ENCODE results near the gene HSF4. TPM values are rescaled to one million over a fixed set of nuclear protein-coding genes. Genes with fewer than 3 reads are reported as not detected.

The HSF4 gene
- total RNA-seq, 2 experiments from 2014 or later = 8.1 to 17.0 TPM

DNA sequence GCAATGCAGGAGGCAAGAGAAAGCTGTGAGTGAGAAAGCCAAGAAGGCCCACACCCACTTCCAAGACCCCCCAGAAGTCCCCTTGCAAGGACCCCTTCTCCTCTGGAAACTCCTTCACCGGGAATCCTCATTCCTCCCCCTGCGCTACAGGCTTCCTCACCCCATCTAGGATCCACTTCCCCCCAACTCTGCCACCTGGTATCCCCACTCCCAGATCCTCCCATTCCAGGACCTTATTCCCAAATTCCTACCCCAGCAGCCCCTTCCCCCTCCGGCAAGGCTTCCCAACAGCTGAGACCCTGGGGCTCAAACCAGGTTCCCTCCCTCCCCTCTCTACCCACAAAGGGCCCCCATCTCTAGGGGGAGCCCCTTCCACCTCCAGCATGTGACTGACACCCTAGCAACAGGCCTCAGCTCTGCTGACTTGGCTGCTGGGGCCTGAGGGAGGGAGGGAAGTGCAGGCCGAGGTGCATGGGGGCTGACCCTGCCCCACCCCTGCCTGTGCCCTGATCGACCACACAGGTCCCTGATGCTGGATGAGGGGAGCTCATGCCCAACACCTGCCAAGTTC, 2.1 kb downstream of the HSF4 start:
- ChIA-PET CTCF (ENCODE audit: unreplicated experiment) (no interaction called here), POLR2A (no interaction called here)
- TF ChIP-seq, protein P1, sequence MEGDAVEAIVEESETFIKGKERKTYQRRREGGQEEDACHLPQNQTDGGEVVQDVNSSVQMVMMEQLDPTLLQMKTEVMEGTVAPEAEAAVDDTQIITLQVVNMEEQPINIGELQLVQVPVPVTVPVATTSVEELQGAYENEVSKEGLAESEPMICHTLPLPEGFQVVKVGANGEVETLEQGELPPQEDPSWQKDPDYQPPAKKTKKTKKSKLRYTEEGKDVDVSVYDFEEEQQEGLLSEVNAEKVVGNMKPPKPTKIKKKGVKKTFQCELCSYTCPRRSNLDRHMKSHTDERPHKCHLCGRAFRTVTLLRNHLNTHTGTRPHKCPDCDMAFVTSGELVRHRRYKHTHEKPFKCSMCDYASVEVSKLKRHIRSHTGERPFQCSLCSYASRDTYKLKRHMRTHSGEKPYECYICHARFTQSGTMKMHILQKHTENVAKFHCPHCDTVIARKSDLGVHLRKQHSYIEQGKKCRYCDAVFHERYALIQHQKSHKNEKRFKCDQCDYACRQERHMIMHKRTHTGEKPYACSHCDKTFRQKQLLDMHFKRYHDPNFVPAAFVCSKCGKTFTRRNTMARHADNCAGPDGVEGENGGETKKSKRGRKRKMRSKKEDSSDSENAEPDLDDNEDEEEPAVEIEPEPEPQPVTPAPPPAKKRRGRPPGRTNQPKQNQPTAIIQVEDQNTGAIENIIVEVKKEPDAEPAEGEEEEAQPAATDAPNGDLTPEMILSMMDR (conservative IDR thresholded peaks at IDR 0.05; ENCODE audit: low read length) = no peak
- Histone ChIP-seq H3K4me3 (ENCODE audit: low read depth, low read length, poor library complexity, severe bottlenecking) (no peak overlapping the region), H3K9me2 (ENCODE audit: insufficient read depth, low read length) (no peaks in the 10 kb centered on the region), H4K20me1 (ENCODE audit: insufficient read depth, low read length) (no peaks in the 10 kb centered on the region), H3K9me3 (ENCODE audit: low read length) (no peaks in the 10 kb centered on the region), H3K27ac (ENCODE audit: low read depth, low read length, poor library complexity, severe bottlenecking) (no peak overlapping the region), H3K4me2 (ENCODE audit: low read length) (no peak overlapping the region), H3K79me2 (ENCODE audit: insufficient read depth, low read depth, low read length) (no peaks in the 10 kb centered on the region), H3K36me3 (ENCODE audit: insufficient read depth, low read length) (no peaks in the 10 kb centered on the region), H2AFZ (ENCODE audit: low read length) (no peak overlapping the region), H3K4me1 (ENCODE audit: insufficient read depth, low read length, poor library complexity, severe bottlenecking) (peaks cover 12% of the 10 kb centered on the region)
- no TSS peak for BruUV-seq (replicated peaks)
- DNase-seq (ENCODE audit: low spot score) = no peak
- intact Hi-C loops (cut with micrococcal nuclease; ENCODE audit: unreplicated experiment) = no loop called here

- ChIA-PET POLR2A (no interaction called here), CTCF (ENCODE audit: unreplicated experiment) (interaction anchor here (1.0 kb wide), 1 partner anchor 9 kb away, joined by 7 read pairs; no protein-coding TSS in a partner anchor)
- Histone ChIP-seq H4K20me1 (ENCODE audit: insufficient read depth, low read length) (no peaks in the 10 kb centered on the region), H3K4me1 (ENCODE audit: insufficient read depth, low read length, poor library complexity, severe bottlenecking) (peaks cover 12% of the 10 kb centered on the region), H3K36me3 (ENCODE audit: insufficient read depth, low read length) (no peaks in the 10 kb centered on the region), H3K79me2 (ENCODE audit: insufficient read depth, low read depth, low read length) (no peaks in the 10 kb centered on the region), H3K9me2 (ENCODE audit: insufficient read depth, low read length) (no peaks in the 10 kb centered on the region), H3K9me3 (ENCODE audit: low read length) (no peaks in the 10 kb centered on the region), H3K27ac (ENCODE audit: low read depth, low read length, poor library complexity, severe bottlenecking) (no peak overlapping the region), H2AFZ (ENCODE audit: low read length) (no peak overlapping the region), H3K4me2 (ENCODE audit: low read length) (no peak overlapping the region), H3K4me3 (ENCODE audit: low read depth, low read length, poor library complexity, severe bottlenecking) (no peak overlapping the region)
- TF ChIP-seq, protein P1 (conservative IDR thresholded peaks at IDR 0.05; ENCODE audit: low read length) = no peak
- no peak for TF ChIP-seq EZH2phosphoT487 (IDR thresholded peaks at IDR 0.05; ENCODE audit: borderline replicate concordance, low read depth, low read length)
- no TSS peak for BruUV-seq (replicated peaks)
- intact Hi-C loops (cut with micrococcal nuclease; ENCODE audit: unreplicated experiment) = no loop called here
- no peak for DNase-seq (ENCODE audit: low spot score)
Measured at GRCh38 chr16:67167588-67167987, 3.0 kb downstream of the HSF4 start.

DNA sequence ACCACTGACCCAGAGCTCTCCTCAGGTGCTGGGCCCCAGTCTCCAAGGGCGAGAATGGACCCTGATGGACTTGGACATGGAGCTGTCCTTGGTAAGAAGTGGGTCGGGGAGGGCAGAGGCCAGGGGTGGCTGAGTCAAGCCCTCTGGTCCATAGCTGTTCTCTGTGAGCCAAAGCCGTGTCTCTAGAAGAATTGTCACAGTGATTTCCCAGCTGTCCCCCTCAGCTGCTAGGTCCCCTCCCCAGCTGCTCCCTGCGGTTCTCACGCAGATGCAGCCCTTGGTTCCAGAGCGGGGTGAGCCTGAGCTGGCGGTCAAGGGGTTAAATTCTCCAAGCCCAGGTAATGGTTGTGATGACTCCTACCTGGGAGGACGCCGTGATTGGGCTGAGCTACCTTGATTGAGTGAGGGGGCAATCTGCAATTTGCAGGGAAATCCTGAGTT, 4.5 kb downstream of the HSF4 start:
- intact Hi-C loops (cut with micrococcal nuclease; ENCODE audit: unreplicated experiment) = no loop called here
- no peaks in the 10 kb centered on the region for H4K20me1 ChIP-seq (ENCODE audit: insufficient read depth, low read length)
- H3K4me3 ChIP-seq (ENCODE audit: low read depth, low read length, poor library complexity, severe bottlenecking) = no peak overlapping the region
- no peak overlapping the region for H3K27ac ChIP-seq (ENCODE audit: low read depth, low read length, poor library complexity, severe bottlenecking)
- H3K4me1 ChIP-seq (ENCODE audit: insufficient read depth, low read length, poor library complexity, severe bottlenecking) = peaks cover 17% of the 10 kb centered on the region
- TF ChIP-seq, protein P1 (conservative IDR thresholded peaks at IDR 0.05; ENCODE audit: low read length) = no peak
- no peak for TF ChIP-seq EZH2phosphoT487 (IDR thresholded peaks at IDR 0.05; ENCODE audit: borderline replicate concordance, low read depth, low read length)
- CTCF ChIA-PET (ENCODE audit: unreplicated experiment) = no interaction called here
- H3K36me3 ChIP-seq (ENCODE audit: insufficient read depth, low read length) = no peaks in the 10 kb centered on the region
- no TSS peak for BruUV-seq (replicated peaks)
- DNase-seq (ENCODE audit: low spot score) = no peak
- H3K9me3 ChIP-seq (ENCODE audit: low read length) = no peaks in the 10 kb centered on the region
- POLR2A ChIA-PET = interaction anchor here (0.6 kb wide), 1 partner anchor 52 kb away, joined by 4 read pairs; no protein-coding TSS in a partner anchor
- H3K79me2 ChIP-seq (ENCODE audit: insufficient read depth, low read depth, low read length) = no peaks in the 10 kb centered on the region
- no peak overlapping the region for H2AFZ ChIP-seq (ENCODE audit: low read length)
- H3K4me2 ChIP-seq (ENCODE audit: low read length) = no peak overlapping the region
- no peaks in the 10 kb centered on the region for H3K9me2 ChIP-seq (ENCODE audit: insufficient read depth, low read length)
